ENCODE data around the gene SEMA6B.
A peak's percentile ranks its signal among the peaks of the same experiment; 100 is the strongest.

- TF ChIP-seq, protein P1, sequence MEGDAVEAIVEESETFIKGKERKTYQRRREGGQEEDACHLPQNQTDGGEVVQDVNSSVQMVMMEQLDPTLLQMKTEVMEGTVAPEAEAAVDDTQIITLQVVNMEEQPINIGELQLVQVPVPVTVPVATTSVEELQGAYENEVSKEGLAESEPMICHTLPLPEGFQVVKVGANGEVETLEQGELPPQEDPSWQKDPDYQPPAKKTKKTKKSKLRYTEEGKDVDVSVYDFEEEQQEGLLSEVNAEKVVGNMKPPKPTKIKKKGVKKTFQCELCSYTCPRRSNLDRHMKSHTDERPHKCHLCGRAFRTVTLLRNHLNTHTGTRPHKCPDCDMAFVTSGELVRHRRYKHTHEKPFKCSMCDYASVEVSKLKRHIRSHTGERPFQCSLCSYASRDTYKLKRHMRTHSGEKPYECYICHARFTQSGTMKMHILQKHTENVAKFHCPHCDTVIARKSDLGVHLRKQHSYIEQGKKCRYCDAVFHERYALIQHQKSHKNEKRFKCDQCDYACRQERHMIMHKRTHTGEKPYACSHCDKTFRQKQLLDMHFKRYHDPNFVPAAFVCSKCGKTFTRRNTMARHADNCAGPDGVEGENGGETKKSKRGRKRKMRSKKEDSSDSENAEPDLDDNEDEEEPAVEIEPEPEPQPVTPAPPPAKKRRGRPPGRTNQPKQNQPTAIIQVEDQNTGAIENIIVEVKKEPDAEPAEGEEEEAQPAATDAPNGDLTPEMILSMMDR (IDR thresholded peaks at IDR 0.05; ENCODE audit: low read depth, low read length, poor library complexity, severe bottlenecking), result peak; percentile 56
- TF ChIP-seq EZH2phosphoT487 (IDR thresholded peaks at IDR 0.05; ENCODE audit: borderline replicate concordance, low read length), result no peak
Measured at GRCh38 chr19:4547303-4548237, 11.9 kb downstream of the SEMA6B start.

Measured in DOHH2 (cell line).